Nephron (organoid): ENCODE measurements around the gene OR4K15.
"Not testable (repeated sequence)": the region's sequence is repeated elsewhere in the genome, so short reads cannot be mapped to it uniquely, and the experiment has no call there.

Experiments used
- H3K27ac Mint-ChIP-seq, 3 experiments: 2 replicates each; pipeline ENCODE4 v1.8.0; 2020; ENCODE audit warnings: mixed read lengths in 3 of 3, mild to moderate bottlenecking in 2 of 3, moderate library complexity in 1 of 3
- H3K27me3 Mint-ChIP-seq: 2 replicates; pipeline ENCODE4 v1.8.0; 2021; ENCODE audit warnings: low read depth, mild to moderate bottlenecking, moderate library complexity, mixed read lengths
- H3K36me3 Mint-ChIP-seq: 2 replicates; pipeline ENCODE4 v1.8.0; 2020; ENCODE audit warnings: low read depth, mixed read lengths
- H3K4me1 Mint-ChIP-seq: 2 replicates; pipeline ENCODE4 v1.8.0; 2020; ENCODE audit warnings: mixed read lengths
- H3K4me3 Mint-ChIP-seq, 3 experiments: 2 replicates each; pipeline ENCODE4 v1.8.0; 2020; ENCODE audit warnings: mild to moderate bottlenecking in 3 of 3, mixed read lengths in 3 of 3, moderate library complexity in 2 of 3
- H3K9me3 Mint-ChIP-seq: 2 replicates; pipeline ENCODE4 v1.8.0; 2020; ENCODE audit warnings: mixed read lengths
- CTCF ChIP-seq, 3 experiments: fragments of 200-600 bp; sonication (generic); IDR thresholded peaks; one replicate each; pipeline ENCODE4 v1.5.0; 2021; ENCODE audit warnings: antibody characterized with exemption in 3 of 3; ENCODE audit not compliant: unreplicated experiment in 3 of 3

Gene OR4K15

GRCh38 chr14:19975291-19975690, at the start of gene OR4K15:
TSS of gene OR4K15 (plus strand) at chr14:19975591. CDS start at chr14:19975591, 0 bp downstream.
- Mint-ChIP-seq H3K4me1 (no peaks in the 10 kb centered on the region), H3K27me3 (no peaks in the 10 kb centered on the region), H3K4me3 (no peak within 1 kb of the TSS), H3K36me3 (no peaks in the 10 kb centered on the region), H3K9me3 (peaks cover 33% of the 10 kb centered on the region), H3K27ac (no peak within 1 kb of the TSS)
- no peak for TF ChIP-seq CTCF (IDR thresholded peaks at IDR 0.05; ENCODE audit: unreplicated experiment in 3 of 3)

- H3K27ac Mint-ChIP-seq: no peak within 1 kb of the TSS
- no peak for TF ChIP-seq CTCF (IDR thresholded peaks at IDR 0.05; ENCODE audit: unreplicated experiment in 3 of 3)
Observed at GRCh38 chr14:19930617-19931016, 44.8 kb upstream of the OR4K15 start, which contains the start of gene OR4K1. TSS of gene OR4K1 (plus strand) at chr14:19930917. CDS start at chr14:19935667, 4,750 bp downstream.

GRCh38 chr14:19941668-19942067, 33.7 kb upstream of the OR4K15 start:
- H3K27ac Mint-ChIP-seq: no peak overlapping the region
- H3K9me3 Mint-ChIP-seq: peaks cover 20% of the 10 kb centered on the region
- H3K4me3 Mint-ChIP-seq: no peak overlapping the region
- no peaks in the 10 kb centered on the region for H3K36me3 Mint-ChIP-seq
- H3K27me3 Mint-ChIP-seq: no peaks in the 10 kb centered on the region
- no peak for TF ChIP-seq CTCF (IDR thresholded peaks at IDR 0.05; ENCODE audit: unreplicated experiment in 3 of 3)
- no peaks in the 10 kb centered on the region for H3K4me1 Mint-ChIP-seq

More at GRCh38 chr14:19930617-19931016, 44.8 kb upstream of the OR4K15 start, which contains the start of gene OR4K1:
- no peak within 1 kb of the TSS for H3K4me3 Mint-ChIP-seq
- H3K36me3 Mint-ChIP-seq: no peaks in the 10 kb centered on the region
- peaks cover 30% of the 10 kb centered on the region for H3K9me3 Mint-ChIP-seq
- H3K27me3 Mint-ChIP-seq: no peaks in the 10 kb centered on the region
- H3K4me1 Mint-ChIP-seq: no peaks in the 10 kb centered on the region

- Mint-ChIP-seq H3K27me3 (no peaks in the 10 kb centered on the region), H3K27ac (no peak overlapping the region), H3K4me3 (no peak overlapping the region), H3K4me1 (no peaks in the 10 kb centered on the region), H3K36me3 (no peaks in the 10 kb centered on the region), H3K9me3 (peaks cover 20% of the 10 kb centered on the region)
- TF ChIP-seq CTCF (IDR thresholded peaks at IDR 0.05; ENCODE audit: unreplicated experiment in 3 of 3): no peak
Observed at GRCh38 chr14:19947413-19948090, 27.8 kb upstream of the OR4K15 start.

- Mint-ChIP-seq H3K4me1 (no peaks in the 10 kb centered on the region), H3K27ac (no peak overlapping the region), H3K36me3 (no peaks in the 10 kb centered on the region), H3K9me3 (peaks cover 24% of the 10 kb centered on the region), H3K4me3 (no peak overlapping the region), H3K27me3 (no peaks in the 10 kb centered on the region)
- TF ChIP-seq CTCF (IDR thresholded peaks at IDR 0.05; ENCODE audit: unreplicated experiment in 3 of 3): no peak
Observed at GRCh38 chr14:19949218-19949617, 26.2 kb upstream of the OR4K15 start.

- not testable (repeated sequence) for H3K4me3 Mint-ChIP-seq, H3K27me3 Mint-ChIP-seq, H3K27ac Mint-ChIP-seq, H3K4me1 Mint-ChIP-seq, H3K36me3 Mint-ChIP-seq
- H3K9me3 Mint-ChIP-seq: peaks cover 31% of the 10 kb centered on the region
Observed at GRCh38 chr14:19969735-19970134, 5.7 kb upstream of the OR4K15 start.
